GM20431 (cell line): ENCODE results near the gene SEMA4C.

Experiments
- in situ Hi-C: fragments of 300-500 bp; cut with MseI, MboI; formaldehyde crosslinking; loops from one replicate; pipeline ENCODE4 v1.15.0; 2020; ENCODE audit warnings: low sequenced_read_pairs; ENCODE audit not compliant: unreplicated experiment

SEMA4C gene

DNA sequence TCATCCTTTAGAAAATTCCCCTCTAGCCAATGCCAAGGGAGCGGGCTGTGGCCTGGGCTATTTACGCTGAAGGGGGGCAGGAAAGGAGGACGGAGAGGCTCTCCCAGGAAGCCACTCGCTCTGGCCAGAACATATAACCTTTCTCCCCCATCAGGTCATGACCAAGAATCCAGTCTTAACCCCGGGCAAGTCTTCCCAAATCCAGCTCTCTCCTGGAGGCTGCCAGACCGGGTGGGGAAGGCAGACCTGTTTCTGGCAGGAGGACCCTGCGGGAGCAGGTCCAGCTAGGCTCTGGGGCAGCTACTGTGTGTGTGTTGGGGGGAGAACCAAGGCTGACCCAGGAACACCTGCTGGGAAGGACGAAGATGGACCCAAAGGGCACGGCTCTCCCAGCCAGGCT, 13.4 kb upstream of the SEMA4C start:
- in situ Hi-C loops: no loop called here

DNA sequence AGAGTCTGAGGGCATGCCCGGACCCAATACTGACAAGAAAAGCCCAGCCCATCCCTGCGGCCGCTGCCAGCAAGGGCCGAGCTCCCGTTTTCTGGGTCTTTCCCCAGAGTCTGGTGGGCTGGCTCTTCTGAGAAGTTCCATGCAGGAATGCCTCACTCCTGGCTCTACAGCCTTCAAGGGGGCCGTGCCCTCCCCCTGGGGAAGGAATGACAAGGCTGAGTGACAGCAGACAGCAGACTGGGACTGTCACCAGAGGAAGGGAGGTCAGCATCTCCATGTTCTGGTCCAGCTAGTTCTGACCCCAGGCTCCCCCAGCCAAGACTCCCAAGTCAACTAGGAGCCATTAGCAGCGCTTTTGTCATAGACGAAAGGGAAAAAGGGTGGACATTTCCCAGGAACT, 13.0 kb upstream of the SEMA4C start:
- in situ Hi-C loops: no loop called here

DNA sequence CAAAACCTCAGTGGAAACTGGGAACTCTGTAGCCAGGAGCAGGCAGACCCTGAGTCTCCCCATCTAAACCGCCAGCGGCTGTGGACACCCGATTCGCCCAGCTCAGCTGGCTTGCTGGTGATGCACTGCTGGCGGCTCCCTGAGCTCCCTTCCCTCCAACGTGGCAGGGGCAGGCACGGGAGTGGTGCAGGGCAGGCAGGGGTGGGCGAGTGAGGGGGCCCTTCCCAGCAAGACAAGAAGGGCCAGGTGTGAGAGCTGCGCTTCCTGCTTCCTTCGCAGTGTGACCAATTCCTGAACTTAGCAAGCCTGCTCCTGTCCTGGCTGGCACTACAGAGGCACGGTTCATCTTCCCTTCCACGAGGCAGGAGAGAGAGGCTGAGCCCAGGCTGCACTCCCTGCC, 12.3 kb upstream of the SEMA4C start:
- in situ Hi-C loops: no loop called here

DNA sequence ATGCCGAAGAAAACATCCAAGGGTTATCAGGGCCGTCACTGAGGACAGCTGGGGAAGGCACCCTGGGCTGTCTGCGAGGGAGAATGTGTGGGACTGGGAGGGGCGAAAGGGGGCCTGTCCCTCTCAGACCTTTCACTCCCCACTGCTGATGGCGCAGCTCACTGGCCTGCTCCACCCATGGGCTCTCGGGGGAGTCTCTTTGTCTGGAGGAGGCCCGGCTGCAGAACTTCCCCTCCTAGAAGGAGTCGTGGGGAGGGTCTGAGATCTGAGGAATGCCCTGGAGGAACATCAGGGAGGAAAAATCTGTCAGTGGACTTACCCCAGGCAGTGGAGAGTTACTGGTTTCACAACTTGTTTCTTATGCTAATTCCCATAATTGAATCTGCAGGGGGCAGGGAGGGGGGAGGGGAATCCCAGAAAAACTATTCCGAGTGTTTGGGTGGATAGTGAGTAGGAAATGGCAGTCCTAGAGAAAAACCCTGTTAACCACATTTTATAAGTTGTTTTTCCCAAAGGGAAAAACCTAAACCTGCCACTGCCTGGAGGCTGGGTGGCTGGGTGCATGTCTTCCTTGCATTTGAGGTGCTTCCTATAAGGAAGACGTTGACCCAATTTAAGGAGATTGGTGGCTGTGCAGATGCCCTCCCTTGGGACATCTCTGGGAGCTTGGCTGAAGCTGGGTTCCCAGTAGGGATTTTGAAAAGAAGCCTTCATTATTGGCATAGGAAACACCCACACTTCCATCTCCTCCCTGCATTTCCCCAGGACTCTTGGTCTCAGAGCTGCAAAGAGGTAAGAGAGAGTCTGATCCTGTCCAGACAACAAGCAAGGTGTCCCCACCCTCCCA, 11.7 kb upstream of the SEMA4C start:
- in situ Hi-C loops: no loop called here

DNA sequence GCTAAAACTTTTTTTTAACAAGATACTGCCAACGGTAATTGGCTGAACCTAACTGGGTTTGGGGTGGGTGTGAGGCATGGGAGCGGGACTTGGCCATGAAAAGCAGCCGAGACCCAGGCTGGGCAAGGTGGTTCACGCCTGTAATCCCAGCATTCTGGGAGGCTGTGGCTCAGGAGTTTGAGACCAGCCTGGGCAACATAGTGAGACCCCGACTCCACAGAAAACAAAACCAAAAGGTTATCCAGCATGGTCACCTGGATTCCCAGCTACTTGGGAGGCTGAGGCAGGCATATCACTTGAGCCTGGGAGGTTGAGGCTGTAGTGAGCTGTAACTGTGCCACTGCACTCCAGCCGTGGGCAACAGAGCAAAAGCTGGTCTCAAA, 11.0 kb upstream of the SEMA4C start:
- in situ Hi-C loops: no loop called here

DNA sequence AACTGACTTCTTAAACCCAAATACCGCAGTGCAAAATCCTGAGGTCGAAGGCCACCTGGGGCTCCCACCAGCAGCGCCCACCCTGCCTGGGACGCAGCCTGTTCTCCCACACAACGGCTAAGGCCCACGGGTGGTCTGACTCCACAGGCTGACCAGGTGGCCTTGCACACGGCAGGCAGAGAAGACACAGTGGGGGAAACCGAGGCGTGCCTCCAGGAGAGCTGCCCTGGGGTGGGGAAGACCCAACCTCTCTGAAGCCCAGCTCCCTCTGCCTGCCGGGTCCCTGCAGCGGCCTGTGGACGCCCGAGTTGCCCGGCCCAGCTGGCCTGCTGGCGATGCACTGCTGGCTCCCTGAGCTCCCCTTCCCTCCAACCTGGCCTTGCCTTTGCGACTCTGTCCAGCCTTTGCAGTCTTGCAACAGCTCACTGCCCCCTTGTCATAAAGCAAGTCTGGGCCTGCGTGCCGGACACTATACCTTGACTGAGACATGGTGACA, 9.7 kb upstream of the SEMA4C start:
- in situ Hi-C loops: no loop called here

DNA sequence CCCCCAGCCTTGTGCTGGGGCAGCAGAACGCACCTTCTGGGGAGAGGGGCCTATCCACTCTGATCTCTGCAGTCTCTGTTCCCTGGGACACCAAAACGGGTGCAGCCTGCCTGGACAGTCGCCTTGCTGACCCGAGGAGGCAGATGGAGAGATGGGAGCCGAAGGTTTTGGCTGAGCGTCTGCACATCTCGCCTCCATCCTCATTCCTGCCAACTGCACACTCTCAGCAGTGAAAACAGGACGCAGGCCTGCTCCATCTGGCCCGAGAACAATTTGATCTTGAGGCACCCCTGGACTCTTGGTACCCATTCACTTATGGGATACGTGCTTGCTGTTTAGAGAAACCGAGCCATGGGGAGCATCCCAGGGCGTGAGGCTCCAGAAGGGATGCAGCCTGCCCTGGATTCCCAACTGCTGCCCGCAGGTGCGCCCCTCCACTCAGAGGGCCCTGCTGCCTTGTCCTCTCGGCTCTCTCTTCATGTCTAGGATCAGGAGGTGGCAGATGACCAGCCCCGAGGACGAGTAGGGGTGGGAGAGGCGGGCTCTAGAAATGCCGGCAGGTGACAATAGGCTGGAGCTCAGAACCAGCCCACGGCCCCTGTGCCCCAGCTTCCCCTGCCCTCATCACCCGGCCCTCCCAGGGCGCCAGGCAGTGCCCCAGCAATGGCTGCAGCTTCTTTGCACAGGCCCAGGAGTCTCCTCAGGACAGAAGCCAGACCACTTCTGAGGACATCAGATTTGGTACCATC, 9.1 kb upstream of the SEMA4C start:
- in situ Hi-C loops: no loop called here

DNA sequence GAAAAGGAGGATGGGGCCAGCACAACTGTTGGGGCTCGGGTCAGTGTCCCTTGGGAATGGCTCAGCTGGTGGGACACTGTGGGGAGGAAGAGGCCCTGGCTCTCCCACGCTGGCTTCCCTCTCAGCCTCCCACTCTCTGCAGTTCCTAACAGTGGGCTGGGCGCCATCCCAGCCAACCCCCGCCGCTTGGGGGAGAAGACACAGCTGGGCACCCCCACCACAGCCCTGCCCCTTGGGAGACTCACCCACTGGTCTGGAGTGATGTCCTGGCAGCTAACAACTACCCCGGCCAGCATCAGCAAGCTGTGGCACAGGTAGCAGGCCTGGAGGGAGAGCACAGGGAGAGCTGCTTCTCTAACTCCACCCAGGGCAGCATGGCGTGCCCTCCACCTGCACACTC, 8.3 kb upstream of the SEMA4C start:
- in situ Hi-C loops: no loop called here

DNA sequence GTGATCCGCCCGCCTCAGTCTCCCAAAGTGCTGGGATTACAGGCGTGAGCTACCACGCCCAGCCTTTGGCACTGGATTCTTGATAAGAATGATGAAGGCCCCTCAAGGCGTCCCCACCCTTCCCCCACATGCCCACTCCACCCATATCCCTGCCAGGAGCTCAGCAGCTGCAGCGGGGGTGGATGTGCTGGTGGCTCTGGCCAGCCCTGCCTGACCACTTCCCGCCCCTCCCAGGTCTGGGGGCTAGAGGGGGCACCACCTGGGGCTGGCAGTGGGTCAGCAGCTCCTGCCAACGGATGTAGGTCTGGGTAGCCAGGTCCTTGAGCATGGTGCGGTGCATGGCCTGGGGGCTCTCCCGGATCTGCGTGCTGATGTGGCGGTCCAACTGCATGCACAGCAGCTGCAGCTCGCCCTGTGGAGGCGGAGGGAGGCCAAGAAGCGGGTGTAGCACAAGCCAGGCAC, 7.8 kb upstream of the SEMA4C start:
- in situ Hi-C loops: no loop called here

DNA sequence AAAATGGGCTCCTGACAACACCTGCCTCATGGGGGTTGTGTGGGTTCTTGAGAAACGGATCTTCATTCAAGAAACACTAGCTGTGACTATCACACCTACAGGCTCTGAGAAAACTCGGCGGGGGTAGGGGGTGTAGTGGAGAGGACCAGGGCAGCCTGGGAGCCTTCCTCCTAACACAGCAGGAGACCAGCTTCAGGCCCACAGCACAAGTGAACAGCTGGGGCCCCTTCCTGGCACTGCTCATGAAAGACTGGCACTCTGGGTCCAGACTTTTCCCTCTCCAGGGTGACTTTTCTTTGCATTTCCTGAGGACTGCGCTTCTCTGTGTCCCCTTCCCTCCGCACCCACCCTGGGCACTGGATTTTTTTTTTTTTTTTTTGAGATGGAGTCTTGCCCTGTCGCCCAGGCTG, 7.2 kb upstream of the SEMA4C start:
- in situ Hi-C loops: no loop called here

DNA sequence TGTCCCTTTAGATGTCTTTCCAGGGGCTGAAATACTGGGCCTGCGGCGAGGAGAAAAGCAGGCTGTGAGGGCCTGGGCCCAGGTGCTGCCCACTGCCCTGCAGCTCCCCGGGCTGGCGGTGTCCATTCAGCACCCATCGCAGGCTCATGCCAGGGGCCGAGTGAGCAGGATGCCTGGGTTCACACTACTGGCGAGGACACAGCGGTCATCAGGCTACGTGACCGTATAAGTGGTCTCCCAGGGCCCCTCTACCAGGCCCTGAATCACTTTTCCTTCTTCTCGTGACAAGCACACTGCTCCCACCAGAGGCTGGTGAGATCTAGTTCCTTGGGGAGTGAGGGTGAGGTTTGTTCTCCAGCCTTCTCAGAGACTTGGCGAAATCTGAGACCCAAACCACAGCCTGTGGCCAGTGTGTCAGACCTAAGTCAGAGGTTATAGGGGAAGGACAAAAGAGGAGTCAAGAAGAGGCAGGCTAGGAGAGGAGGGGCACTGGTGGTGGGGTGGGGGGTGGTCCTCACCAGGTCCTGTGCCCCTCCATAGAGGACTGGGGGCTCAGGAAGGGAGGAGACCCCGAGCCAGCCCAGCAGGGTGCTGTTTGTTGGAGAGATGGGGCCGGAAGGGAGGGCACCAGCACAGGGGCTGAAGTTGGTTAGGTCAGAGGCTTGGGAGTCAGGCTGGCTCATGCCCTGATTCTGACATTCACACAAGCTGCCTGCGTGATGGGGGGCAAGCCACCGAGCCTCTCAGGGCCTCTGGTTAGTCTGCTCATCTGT, 6.6 kb upstream of the SEMA4C start:
- in situ Hi-C loops: no loop called here

DNA sequence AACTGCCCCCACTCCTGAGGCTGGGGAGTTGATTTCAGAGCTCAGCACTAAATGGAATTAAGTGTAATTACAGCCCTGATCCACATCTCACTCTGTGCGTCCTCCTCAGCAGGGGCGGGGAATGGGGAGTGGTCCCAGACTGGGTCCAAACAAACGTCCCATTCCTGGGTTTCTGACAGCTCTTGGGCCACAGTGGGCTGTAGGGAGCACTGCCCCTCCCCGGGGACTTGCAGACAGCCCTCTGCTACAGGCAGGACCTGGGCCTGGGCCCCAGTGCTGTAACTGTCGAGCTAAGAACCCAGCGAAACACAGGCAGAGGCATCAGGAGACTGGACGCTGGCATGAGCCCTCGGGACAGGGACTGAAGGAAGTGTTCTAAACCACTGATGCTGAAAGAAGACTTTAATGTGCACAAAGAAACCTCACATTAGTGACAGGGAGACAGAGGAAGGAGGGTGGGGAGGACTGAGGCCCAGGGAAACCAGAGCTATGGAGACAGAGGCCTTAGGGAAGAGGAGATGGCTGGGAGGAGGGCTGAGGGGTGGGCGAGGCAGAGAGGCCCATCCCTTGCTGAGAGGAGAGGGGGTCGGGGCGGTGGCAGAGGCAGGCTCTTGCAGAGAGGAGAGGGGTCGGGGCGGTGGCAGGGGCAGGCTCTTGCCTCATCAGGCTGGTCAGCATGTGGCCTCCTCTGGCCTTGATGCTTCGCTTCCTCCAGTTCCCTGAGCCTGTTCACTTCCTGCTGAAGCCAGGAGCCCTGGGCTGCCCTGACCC, 5.8 kb upstream of the SEMA4C start:
- in situ Hi-C loops: no loop called here

DNA sequence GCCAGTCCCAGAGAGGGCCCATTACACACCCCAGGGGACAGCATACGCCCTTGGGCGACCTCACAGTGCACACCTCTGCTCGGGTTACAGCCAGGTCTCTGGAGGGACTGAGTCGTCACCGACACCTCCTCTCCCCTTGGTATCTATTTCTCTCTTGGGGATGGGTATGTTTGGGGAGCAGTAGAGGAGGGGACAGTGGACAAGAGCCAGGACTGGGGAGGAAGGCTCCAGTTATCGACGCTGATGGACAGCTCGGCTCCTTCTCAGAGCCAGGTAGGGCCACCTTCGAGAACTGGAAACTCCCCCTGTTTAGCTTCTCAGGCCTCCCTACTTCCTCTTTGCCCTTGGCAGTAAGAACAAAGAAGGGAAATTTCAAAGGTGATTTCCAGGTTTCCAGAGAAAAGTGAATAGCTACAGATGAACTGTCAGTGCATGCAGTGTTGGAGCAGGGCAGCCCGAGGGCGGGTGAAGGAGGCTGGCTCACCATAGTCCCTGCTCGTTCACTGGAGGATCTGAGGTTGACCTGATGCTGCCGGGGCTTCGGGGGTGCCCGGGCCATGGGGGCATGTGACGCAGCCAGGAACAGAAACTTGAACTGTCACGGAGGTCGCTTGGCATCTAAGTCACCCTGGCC, 4.4 kb upstream of the SEMA4C start:
- in situ Hi-C loops: no loop called here

DNA sequence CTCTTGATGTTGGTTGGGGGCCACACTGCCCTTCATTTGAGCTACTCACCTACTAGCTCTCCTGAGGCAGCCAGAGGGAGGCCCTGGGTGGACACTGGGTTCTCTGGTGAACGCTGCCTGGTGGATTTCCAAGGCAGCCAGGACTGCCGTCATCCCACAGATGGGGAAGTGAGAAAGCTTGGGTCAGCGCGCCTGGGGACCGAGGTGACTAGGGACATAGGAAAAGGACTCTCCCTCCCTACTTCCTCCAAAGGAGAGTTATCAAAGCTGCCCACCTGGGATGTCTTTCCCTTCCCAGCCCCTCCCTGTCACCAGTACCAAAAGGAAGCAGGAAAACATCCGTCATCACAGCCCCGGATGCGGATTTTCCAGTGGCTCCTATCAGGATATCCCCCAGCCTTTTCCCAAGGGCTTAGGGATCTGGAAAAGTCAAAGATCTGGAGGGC, 3.8 kb upstream of the SEMA4C start:
- in situ Hi-C loops: no loop called here

DNA sequence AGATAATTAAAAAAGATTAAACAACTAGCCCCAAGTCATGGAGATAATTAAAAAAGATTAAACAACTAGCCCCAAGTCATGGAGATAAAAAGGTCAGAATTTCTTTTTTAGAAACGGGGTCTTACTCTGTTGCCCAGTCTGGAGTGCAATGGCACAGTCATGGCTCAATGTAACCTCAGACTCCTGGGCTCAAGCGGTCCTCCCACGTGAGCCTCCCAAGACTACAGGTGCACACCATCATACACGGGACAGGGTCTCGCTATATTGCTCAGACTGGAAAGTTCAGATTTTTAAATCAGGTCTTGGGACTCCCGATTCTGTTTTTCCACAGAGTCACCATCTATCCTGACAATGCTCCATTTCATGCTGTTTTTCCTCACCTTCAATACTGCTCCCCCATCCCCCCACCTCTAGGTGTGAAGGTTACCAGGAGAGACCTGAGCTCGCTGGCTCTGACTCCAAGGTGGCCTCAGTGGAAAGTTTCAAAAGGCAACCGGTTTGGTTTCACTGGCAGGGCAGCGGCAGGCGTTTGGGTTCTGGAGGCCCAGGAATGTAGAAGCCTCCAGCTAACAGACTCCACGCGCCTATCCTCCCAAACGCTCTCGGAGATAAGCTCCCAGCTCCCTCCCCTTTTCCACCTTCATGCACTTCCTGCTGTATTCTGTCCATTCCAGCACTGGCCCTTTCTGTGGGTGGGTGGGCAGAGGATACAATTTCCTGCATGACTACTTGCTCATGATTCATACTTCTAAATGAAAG, 2.9 kb upstream of the SEMA4C start:
- in situ Hi-C loops: no loop called here

DNA sequence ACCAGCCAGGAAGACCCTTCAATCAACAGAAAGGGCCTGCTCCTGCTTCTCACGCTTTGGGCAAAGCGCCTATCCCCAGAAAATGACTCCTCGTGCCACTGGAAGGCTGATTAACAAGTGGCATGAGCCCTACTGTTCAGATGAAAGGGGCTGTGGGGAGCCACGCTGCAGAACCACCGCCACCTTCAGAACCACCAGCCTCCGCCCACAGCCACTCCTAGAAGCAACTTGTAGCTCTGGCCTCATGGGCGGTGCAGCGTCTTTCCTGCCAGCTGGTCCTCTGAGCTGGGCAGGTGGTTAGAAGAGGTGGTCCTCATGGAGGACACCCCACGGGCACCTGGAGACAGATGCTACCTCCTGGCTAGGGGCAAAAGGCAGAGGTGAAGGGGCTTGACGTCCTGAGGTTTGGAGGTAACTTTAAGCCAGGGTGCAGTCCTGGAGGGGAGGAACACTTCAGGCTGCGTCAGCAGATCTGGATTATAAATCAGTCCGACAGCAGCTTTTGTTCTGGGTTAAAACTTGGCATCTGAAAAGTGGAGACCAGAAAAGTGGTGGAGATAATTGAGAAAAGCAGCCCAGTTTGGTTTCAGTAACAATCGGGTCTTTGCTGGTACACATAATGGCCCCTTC, 861 bp upstream of the SEMA4C start:
- in situ Hi-C loops: no loop called here

DNA sequence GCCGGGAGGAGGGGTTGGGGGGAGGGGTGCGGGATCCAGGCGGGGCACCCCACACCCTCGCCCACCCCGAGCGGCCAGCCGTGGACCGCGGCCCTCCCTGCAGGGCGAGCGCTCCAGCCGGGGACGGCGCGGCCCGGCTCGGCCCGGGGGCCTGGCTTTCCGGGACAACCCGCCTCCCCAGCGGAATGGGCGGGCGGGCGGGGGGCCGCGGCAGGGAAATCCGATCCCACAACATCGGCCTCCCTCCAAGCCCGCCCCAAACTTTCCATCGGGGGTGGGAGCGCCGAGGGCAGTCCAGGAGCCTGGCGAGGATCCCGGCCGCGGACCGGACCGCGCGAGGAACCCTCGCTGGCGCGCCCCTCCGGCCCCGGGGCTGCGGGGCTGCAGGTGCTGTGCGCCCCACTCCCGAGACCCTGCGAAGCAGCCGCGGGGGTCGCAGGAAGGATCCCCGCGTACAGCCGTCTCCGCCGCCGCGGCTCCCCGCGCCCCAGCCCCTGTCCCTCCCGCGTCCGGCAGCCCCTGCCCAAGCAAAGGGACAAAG, 529 bp downstream of the SEMA4C start:
- in situ Hi-C loops: no loop called here
